K562 (cell line): Measurements from ENCODE around the gene SLC7A4. TPM values are rescaled to one million over a fixed set of nuclear protein-coding genes. Genes with fewer than 3 reads are reported as not detected.
A peak's percentile ranks its signal among the peaks of the same experiment; 100 is the strongest.

Experiments
- AFF4 ChIP-seq: sonication (generic); formaldehyde crosslinking; IDR thresholded peaks from 2 replicates; pipeline ENCODE4 v1.8.0; 2023; ENCODE audit warnings: mild to moderate bottlenecking, missing genetic modification reagents
- BRD4 ChIP-seq: fragments of 200-600 bp; sonication (generic); IDR thresholded peaks from 2 replicates; pipeline ENCODE4 v1.6.1; 2017; ENCODE audit warnings: inconsistent platforms
- CBX3 ChIP-seq, 2 experiments: IDR thresholded peaks; 1 replicate in 1 of 2; 2 replicates in 1 of 2; pipeline ENCODE4 v1.6.1; 2012; ENCODE audit warnings: inconsistent platforms in 2 of 2, low read length in 2 of 2, borderline replicate concordance in 1 of 2, control low read depth in 1 of 2
- CHD4 ChIP-seq: fragments of 200-600 bp; sonication (generic); IDR thresholded peaks from 3 replicates; pipeline ENCODE4 v1.6.1; 2012; ENCODE audit warnings: low read depth, mild to moderate bottlenecking, mixed read lengths, low read length, inconsistent platforms; ENCODE audit not compliant: insufficient read depth, insufficient replicate concordance, poor library complexity, severe bottlenecking
- CTBP1 ChIP-seq: fragments of 450-650 bp; IDR thresholded peaks from 2 replicates; pipeline ENCODE4 v1.6.1; 2016; ENCODE audit warnings: borderline replicate concordance
- CXXC5 ChIP-seq: fragments of 250-450 bp; sonication (Bioruptor Pico); IDR thresholded peaks from 2 replicates; pipeline ENCODE4 v1.8.0; 2022; ENCODE audit warnings: inconsistent platforms, mild to moderate bottlenecking, moderate library complexity
- E2F6 ChIP-seq, 2 experiments: IDR thresholded peaks; 2 replicates each; pipeline ENCODE4 v1.6.1; 2011; ENCODE audit warnings: borderline replicate concordance in 1 of 2, control low read depth in 1 of 2, low read depth in 1 of 2, low read length in 1 of 2, mild to moderate bottlenecking in 1 of 2, mixed read lengths in 1 of 2, moderate library complexity in 1 of 2; ENCODE audit not compliant: insufficient read depth in 1 of 2, insufficient read length in 1 of 2, poor library complexity in 1 of 2, severe bottlenecking in 1 of 2; ENCODE audit errors: extremely low read depth in 1 of 2
- MAX ChIP-seq: sonication (generic); formaldehyde crosslinking; IDR thresholded peaks from 2 replicates; pipeline ENCODE4 v1.9.0; 2022; ENCODE audit warnings: mild to moderate bottlenecking, missing genetic modification reagents
- PHF20 ChIP-seq: fragments of 450-650 bp; IDR thresholded peaks from 2 replicates; pipeline ENCODE4 v1.6.1; 2018; ENCODE audit not compliant: partially characterized antibody
- RBM25 ChIP-seq: fragments of 200-400 bp; formaldehyde crosslinking; IDR thresholded peaks from 2 replicates; pipeline ENCODE4 v1.6.1; 2018; ENCODE audit warnings: low read length, low read depth, moderate library complexity; ENCODE audit not compliant: severe bottlenecking
- SIN3A ChIP-seq, 2 experiments: fragments of 150-350 bp in 1 of 2; IDR thresholded peaks; 2 replicates each; pipeline ENCODE4 v1.6.1; 2011 to 2016; ENCODE audit warnings: borderline replicate concordance in 2 of 2, low read depth in 2 of 2, low read length in 2 of 2, mild to moderate bottlenecking in 2 of 2, moderate library complexity in 2 of 2; ENCODE audit not compliant: control insufficient read depth in 1 of 2
- STAT6 ChIP-seq: sonication (generic); formaldehyde crosslinking; IDR thresholded peaks from 2 replicates; pipeline ENCODE4 v1.8.1; 2023; ENCODE audit warnings: mild to moderate bottlenecking, missing genetic modification reagents
- TOE1 ChIP-seq, 2 experiments: fragments of 450-650 bp in 1 of 2; sonication (generic) in 1 of 2; formaldehyde crosslinking in 1 of 2; IDR thresholded peaks; 2 replicates each; pipeline versions ENCODE4 v1.7.1 to v1.8.0; 2016 to 2022; ENCODE audit warnings: borderline replicate concordance in 2 of 2, mild to moderate bottlenecking in 2 of 2, antibody characterized with exemption in 1 of 2, inconsistent platforms in 1 of 2, low read depth in 1 of 2, missing genetic modification reagents in 1 of 2, moderate library complexity in 1 of 2
- ZFP36 ChIP-seq: fragments of 150-350 bp; IDR thresholded peaks from 2 replicates; pipeline ENCODE4 v1.6.1; 2018; ENCODE audit warnings: low read length, low read depth; ENCODE audit not compliant: partially characterized antibody
- ZNF184 ChIP-seq: sonication (generic); formaldehyde crosslinking; IDR thresholded peaks from 2 replicates; pipeline ENCODE4 v1.5.0; 2020; ENCODE audit warnings: missing genetic modification reagents
- ZNF79 ChIP-seq: fragments of 250-450 bp; sonication (Bioruptor Pico); IDR thresholded peaks from 2 replicates; pipeline ENCODE4 v1.4.0; 2020; ENCODE audit warnings: low read depth, mild to moderate bottlenecking, moderate library complexity
- polyA plus RNA-seq, 8 experiments: library from polyadenylated mRNA; depleted of rRNA in 4 of 8; stranded (reverse) in 5 of 8; unstranded in 3 of 8; fragments of >200 nt; fragmentation: Nextera tagmentation in 2 of 8; fragmentation: Illumina TruSeq in 1 of 8; extraction: Ambion mirVana in 2 of 8; extraction: Trizol in 1 of 8; gene quantifications; 2 replicates each; pipeline versions ENCODE4 v1.2.1 to v1.2.3, GENCODE V29; 2011 to 2014; ENCODE audit warnings: inconsistent platforms in 1 of 8, missing spikeins in 1 of 8
- total RNA-seq, 7 experiments: library from RNA; depleted of rRNA in 6 of 7; stranded (reverse); fragments of >200 nt in 6 of 7; fragmentation: Illumina TruSeq in 2 of 7; extraction: Trizol in 2 of 7; gene quantifications; 2 replicates each; pipeline versions ENCODE4 v1.2.1 to v1.2.3, GENCODE V29; 2011 to 2021; ENCODE audit warnings: low replicate concordance in 1 of 7

SLC7A4 gene
- total and polyA plus RNA-seq, 9 of the 15 experiments (the other 6 are each of a cell fraction or from before 2014, with no cell fraction given) = not detected

GRCh38 chr22:21070690-21071615, 38.6 kb upstream of the SLC7A4 start (continued):
- TF ChIP-seq AFF4 (CRISPR knock-in tag) (0 out of 2 replicates have a peak, but pooled peaks have one; percentile 36), STAT6 (CRISPR knock-in tag) (0 out of 2 replicates have a peak, but pooled peaks have one; percentile 33), MAX (CRISPR knock-in tag) (peak; percentile 49; the same call in 1 of the 2 replicates), SIN3A (IDR thresholded peaks at IDR 0.05; ENCODE audit: borderline replicate concordance in 2 of 2, control insufficient read depth in 1 of 2, low read depth in 2 of 2, low read length in 2 of 2) (no peak), BRD4 (no peak), ZNF79 (CRISPR knock-in tag) (no peak), PHF20 (no peak), CTBP1 (no peak), CBX3 (IDR thresholded peaks at IDR 0.05; ENCODE audit: borderline replicate concordance in 1 of 2, low read length in 2 of 2) (peak in 1 of 2 experiments; percentile 70; a peak in 1 of 3 replicates), ZFP36 (no peak), TOE1 (IDR thresholded peaks at IDR 0.05; ENCODE audit: borderline replicate concordance) (no peak), TOE1 (CRISPR knock-in tag; IDR thresholded peaks at IDR 0.05; ENCODE audit: borderline replicate concordance, low read depth) (0 out of 2 replicates have a peak, but pooled peaks have one; percentile 37), RBM25 (no peak), E2F6 (IDR thresholded peaks at IDR 0.05; ENCODE audit: borderline replicate concordance in 1 of 2, extremely low read depth in 1 of 2, insufficient read depth in 1 of 2, insufficient read length in 1 of 2, low read depth in 1 of 2, low read length in 1 of 2, poor library complexity in 1 of 2, severe bottlenecking in 1 of 2) (no peak), ZNF184 (CRISPR knock-in tag) (no peak), CHD4 (no peak), CXXC5 (CRISPR knock-in tag) (no peak)
